Keratinocyte (primary cell): ENCODE measurements around the gene TAF11. TPM values are rescaled to one million over a fixed set of nuclear protein-coding genes. Genes with fewer than 3 reads are reported as not detected.

Experiments used
- DNase-seq: peaks from one replicate; pipeline ENCODE4 v3.0.0-alpha.2; 2011; ENCODE audit warnings: low read depth, missing footprints, low spot score
- FAIRE-seq: peaks from 2 replicates; lab custom pipeline; 2011; peaks lifted over from hg19 to GRCh38; lab: Jason Lieb, UNC
- H2AFZ ChIP-seq: 2 replicates; pipeline ENCODE4 v1.6.0; 2012; ENCODE audit warnings: low read length, control low read depth, inconsistent platforms; ENCODE audit not compliant: control insufficient read depth
- H3K27ac ChIP-seq: 2 replicates; pipeline ENCODE4 v1.5.1; 2011; ENCODE audit warnings: low read length; ENCODE audit not compliant: control insufficient read depth, insufficient read depth
- H3K27me3 ChIP-seq: 3 replicates; pipeline ENCODE4 v1.6.0; 2011; ENCODE audit warnings: low read length; ENCODE audit not compliant: control insufficient read depth, insufficient read depth; ENCODE audit errors: extremely low read depth
- H3K36me3 ChIP-seq, 2 experiments: 2 replicates in 1 of 2; 3 replicates in 1 of 2; pipeline ENCODE4 v1.5.1; 2011; ENCODE audit warnings: low read length in 2 of 2, mild to moderate bottlenecking in 1 of 2; ENCODE audit not compliant: control insufficient read depth in 2 of 2, insufficient read depth in 2 of 2; ENCODE audit errors: extremely low read depth in 1 of 2
- H3K4me1 ChIP-seq: 3 replicates; pipeline ENCODE4 v1.5.1; 2011; ENCODE audit warnings: low read length; ENCODE audit not compliant: control insufficient read depth, insufficient read depth; ENCODE audit errors: extremely low read depth
- H3K4me2 ChIP-seq: 3 replicates; pipeline ENCODE4 v1.6.0; 2011; ENCODE audit warnings: low read depth, low read length; ENCODE audit not compliant: control insufficient read depth, insufficient read depth; ENCODE audit errors: extremely low read depth
- H3K4me3 ChIP-seq, 3 experiments: fragments of 200-600 bp in 1 of 3; sonication (generic) in 1 of 3; 2 replicates in 2 of 3; 3 replicates in 1 of 3; pipeline ENCODE4 v1.5.1; 2011 to 2016; ENCODE audit warnings: low read length in 3 of 3, mild to moderate bottlenecking in 3 of 3, control low read depth in 2 of 3, inconsistent platforms in 1 of 3, low read depth in 1 of 3, mixed read lengths in 1 of 3, mixed run types in 1 of 3, moderate library complexity in 1 of 3; ENCODE audit not compliant: control insufficient read depth in 2 of 3, insufficient read depth in 2 of 3; ENCODE audit errors: extremely low read depth in 1 of 3
- H3K79me2 ChIP-seq: 2 replicates; pipeline ENCODE4 v1.6.0; 2012; ENCODE audit warnings: low read length; ENCODE audit not compliant: control insufficient read depth, insufficient read depth
- H3K9ac ChIP-seq: 3 replicates; pipeline ENCODE4 v1.6.0; 2011; ENCODE audit warnings: low read length; ENCODE audit not compliant: control insufficient read depth, insufficient read depth; ENCODE audit errors: extremely low read depth
- H3K9me1 ChIP-seq: 3 replicates; pipeline ENCODE4 v1.6.0; 2011; ENCODE audit warnings: low read length; ENCODE audit not compliant: control insufficient read depth, insufficient read depth; ENCODE audit errors: extremely low read depth
- H3K9me3 ChIP-seq: 2 replicates; pipeline ENCODE4 v1.5.1; 2012; ENCODE audit warnings: low read depth, low read length; ENCODE audit not compliant: control insufficient read depth
- H4K20me1 ChIP-seq: 3 replicates; pipeline ENCODE4 v1.6.0; 2011; ENCODE audit warnings: low read length; ENCODE audit not compliant: control insufficient read depth, insufficient read depth; ENCODE audit errors: extremely low read depth
- CTCF ChIP-seq, 3 experiments: IDR thresholded peaks in 1 of 3; conservative IDR thresholded peaks in 1 of 3; optimal IDR thresholded peaks in 1 of 3; 2 replicates in 2 of 3; 3 replicates in 1 of 3; pipeline versions ENCODE3 to v1.5.1; 2011; ENCODE audit warnings: low read length in 3 of 3, mild to moderate bottlenecking in 3 of 3, moderate library complexity in 2 of 3, control low read depth in 1 of 3, inconsistent platforms in 1 of 3; ENCODE audit not compliant: insufficient read depth in 2 of 3; ENCODE audit errors: extremely low read depth in 1 of 3
- EZH2 ChIP-seq: IDR thresholded peaks from one replicate; pipeline ENCODE4 v1.6.1; 2012; ENCODE audit warnings: inconsistent platforms, mild to moderate bottlenecking, low read length, moderate library complexity
- dilution Hi-C: fragments of 300-500 bp; cut with MboI; formaldehyde crosslinking; loops from one replicate; pipeline ENCODE4 v1.7.0; 2020; ENCODE audit warnings: low sequenced_read_pairs; ENCODE audit not compliant: extremely low pct_ligation_motif_present
- polyA plus RNA-seq, 5 experiments: library from polyadenylated mRNA; depleted of rRNA in 3 of 5; stranded (reverse) in 3 of 5; stranded (forward) in 1 of 5; unstranded in 1 of 5; fragments of >200 nt; gene quantifications; 1 replicate in 1 of 5; 2 replicates in 3 of 5; 3 replicates in 1 of 5; pipeline versions ENCODE4 v1.2.1 to v1.2.3, GENCODE V29; 2011 to 2012; ENCODE audit warnings: missing spikeins in 2 of 5, low read depth in 1 of 5, low replicate concordance in 1 of 5

Gene TAF11
- polyA plus RNA-seq, 1 donor (not counting 4 experiments of a cell fraction or from before 2014, with no cell fraction given), result 31.5 TPM

GRCh38 chr6:34914358-34914757 lies 26.5 kb upstream of the TAF11 start:
- H4K20me1 ChIP-seq, result peaks cover 32% of the 10 kb centered on the region
- H3K79me2 ChIP-seq, result peaks cover 9% of the 10 kb centered on the region
- H3K9me3 ChIP-seq, result no peaks in the 10 kb centered on the region
- H3K36me3 ChIP-seq, result no peaks in the 10 kb centered on the region
- FAIRE-seq, result no peak
- no peak for DNase-seq
- H3K9ac ChIP-seq, result no peak overlapping the region
- H2AFZ ChIP-seq, result no peak overlapping the region
- H3K4me3 ChIP-seq, result no peak overlapping the region
- H3K27me3 ChIP-seq, result no peaks in the 10 kb centered on the region
- dilution Hi-C loops, result no loop called here
- H3K9me1 ChIP-seq, result peaks cover 8% of the 10 kb centered on the region
- peaks cover 14% of the 10 kb centered on the region for H3K4me1 ChIP-seq
- no peak for TF ChIP-seq CTCF (optimal IDR thresholded peaks at IDR 0.05 in 1 of 3, IDR thresholded peaks at IDR 0.05 in 1 of 3, conservative IDR thresholded peaks at IDR 0.05 in 1 of 3; ENCODE audit: extremely low read depth in 1 of 3, insufficient read depth in 2 of 3, low read length in 3 of 3)
- TF ChIP-seq EZH2, result no peak
- H3K27ac ChIP-seq, result no peak overlapping the region
- H3K4me2 ChIP-seq, result no peak overlapping the region

- peak overlapping the region in 1 of 3 experiments; percentile 31 for H3K4me3 ChIP-seq
- H3K27me3 ChIP-seq, result no peaks in the 10 kb centered on the region
- peak overlapping the region; percentile 61 for H3K4me2 ChIP-seq
- TF ChIP-seq EZH2 (no peak), CTCF (optimal IDR thresholded peaks at IDR 0.05 in 1 of 3, IDR thresholded peaks at IDR 0.05 in 1 of 3, conservative IDR thresholded peaks at IDR 0.05 in 1 of 3; ENCODE audit: extremely low read depth in 1 of 3, insufficient read depth in 2 of 3, low read length in 3 of 3) (no peak)
- H3K36me3 ChIP-seq, result no peaks in the 10 kb centered on the region
- peaks cover 11% of the 10 kb centered on the region for H3K79me2 ChIP-seq
- no peak overlapping the region for H2AFZ ChIP-seq
- peaks cover 12% of the 10 kb centered on the region for H3K4me1 ChIP-seq
- peak overlapping the region; percentile 2 for H3K9ac ChIP-seq
- H3K9me1 ChIP-seq, result peaks cover 8% of the 10 kb centered on the region
- no peak overlapping the region for H3K27ac ChIP-seq
- dilution Hi-C loops, result no loop called here
- no peak for DNase-seq
- peak; percentile 87 for FAIRE-seq
- H3K9me3 ChIP-seq, result no peaks in the 10 kb centered on the region
- peaks cover 40% of the 10 kb centered on the region for H4K20me1 ChIP-seq
Observed at GRCh38 chr6:34912715-34913464, 25.0 kb upstream of the TAF11 start.
